ENCODE results near the gene CNRIP1.
"Not testable (repeated sequence)": the region's sequence is repeated elsewhere in the genome, so short reads cannot be mapped to it uniquely, and the experiment has no call there.

The CNRIP1 gene

GRCh38 chr2:68352651-68353391 is 33.1 kb upstream of the CNRIP1 start:
- DNase-seq (ENCODE audit: low spot score), result no peak
- ChIA-PET POLR2A (ENCODE audit: low non-redundant PET) (no interaction called here), CTCF (interaction anchor here (0.6 to 1.2 kb wide), 2 partner anchors 12 to 231 kb away, joined by 3 to 4 read pairs; no protein-coding TSS in a partner anchor)
- no peak for TF ChIP-seq CTCF (conservative IDR thresholded peaks at IDR 0.05; ENCODE audit: low read depth)
- no peak overlapping the region for H3K27ac ChIP-seq

- no peak overlapping the region for H3K27ac ChIP-seq
- POLR2A ChIA-PET (ENCODE audit: low non-redundant PET), result no interaction called here
- no peak for DNase-seq (ENCODE audit: low spot score)
- CTCF ChIA-PET, result no interaction called here
- no peak for TF ChIP-seq CTCF (conservative IDR thresholded peaks at IDR 0.05; ENCODE audit: low read depth)
These were observed 32.2 kb upstream of the CNRIP1 start for GRCh38 chr2:68351997-68352396.

GRCh38 chr2:68349091-68349490 is 29.3 kb upstream of the CNRIP1 start:
- POLR2A ChIA-PET (ENCODE audit: low non-redundant PET); H3K27ac ChIP-seq; CTCF ChIA-PET; DNase-seq (ENCODE audit: low spot score): not testable (repeated sequence)

- DNase-seq (ENCODE audit: low spot score), result no peak
- H3K27ac ChIP-seq, result no peak overlapping the region
- POLR2A ChIA-PET (ENCODE audit: low non-redundant PET), result no interaction called here
- CTCF ChIA-PET, result no interaction called here
- TF ChIP-seq CTCF (conservative IDR thresholded peaks at IDR 0.05; ENCODE audit: low read depth), result no peak
These were observed 25.6 kb upstream of the CNRIP1 start for GRCh38 chr2:68345129-68345875.

- H3K27ac ChIP-seq, result no peak overlapping the region
- no peak for TF ChIP-seq CTCF (conservative IDR thresholded peaks at IDR 0.05; ENCODE audit: low read depth)
- POLR2A ChIA-PET (ENCODE audit: low non-redundant PET), result no interaction called here
- CTCF ChIA-PET, result no interaction called here
- no peak for DNase-seq (ENCODE audit: low spot score)
These were observed 24.3 kb upstream of the CNRIP1 start for GRCh38 chr2:68344031-68344430.

- no peak for DNase-seq (ENCODE audit: low spot score)
- POLR2A ChIA-PET (ENCODE audit: low non-redundant PET), result no interaction called here
These were observed 22.7 kb upstream of the CNRIP1 start for GRCh38 chr2:68342470-68342869.

More at GRCh38 chr2:68342470-68342869, 22.7 kb upstream of the CNRIP1 start:
- H3K27ac ChIP-seq, result no peak overlapping the region
- CTCF ChIA-PET, result no interaction called here
- no peak for TF ChIP-seq CTCF (conservative IDR thresholded peaks at IDR 0.05; ENCODE audit: low read depth)

Measured in RWPE1 (cell line).